PC-9 (cell line): ENCODE data around the gene EP400. TPM values are rescaled to one million over a fixed set of nuclear protein-coding genes. Genes with fewer than 3 reads are reported as not detected.
"Not testable (repeated sequence)": the region's sequence is repeated elsewhere in the genome, so short reads cannot be mapped to it uniquely, and the experiment has no call there.

Experiments used
- BruUV-seq: library from RNA; stranded (reverse); fragments of 400-500 nt; replicated peaks from 2 replicates; lab custom pipeline; 2021; lab: Mats Ljungman, UMichigan
- CTCF ChIA-PET: fragments of 300-600 bp; sonication (Branson Sonifier 250); formaldehyde crosslinking; loops from one replicate; lab custom pipeline; 2022; ENCODE audit warnings: antibody characterized with exemption; lab: Charles Lee
- POLR2A ChIA-PET: fragments of 300-600 bp; sonication (Branson Sonifier 250); formaldehyde crosslinking; loops from one replicate; lab custom pipeline; 2022; ENCODE audit warnings: antibody characterized with exemption; ENCODE audit not compliant: unreplicated experiment; lab: Charles Lee
- DNase-seq, 2 experiments: peaks; one replicate each; pipeline versions ENCODE4 v3.0.0 to v3.0.0-alpha.2; 2015 to 2022; ENCODE audit warnings: mixed read lengths in 1 of 2
- H2AFZ ChIP-seq: fragments of 200-600 bp; sonication (generic); 2 replicates; pipeline ENCODE4 v1.8.1; 2017; ENCODE audit warnings: antibody characterized with exemption
- H3F3A ChIP-seq: fragments of 200-600 bp; sonication (generic); 2 replicates; pipeline ENCODE4 v1.8.1; 2017; ENCODE audit warnings: antibody characterized with exemption, mild to moderate bottlenecking, low read depth; ENCODE audit not compliant: insufficient read depth
- H3K27ac ChIP-seq: fragments of 200-600 bp; sonication (generic); 2 replicates; pipeline ENCODE4 v1.6.1; 2016; ENCODE audit warnings: mixed run types
- H3K27me3 ChIP-seq: fragments of 200-600 bp; sonication (generic); 2 replicates; pipeline ENCODE4 v1.6.1; 2016; ENCODE audit warnings: low read depth, mixed run types; ENCODE audit not compliant: insufficient read depth
- H3K36me3 ChIP-seq: fragments of 200-600 bp; sonication (generic); 2 replicates; pipeline ENCODE4 v1.6.1; 2016; ENCODE audit warnings: low read depth, mixed run types
- H3K4me1 ChIP-seq: fragments of 200-600 bp; sonication (generic); replicated peaks from 2 replicates; pipeline ENCODE4 v1.6.1; 2016; ENCODE audit warnings: mixed run types; ENCODE audit not compliant: insufficient read depth
- H3K4me2 ChIP-seq: fragments of 200-600 bp; sonication (generic); 2 replicates; pipeline ENCODE4 v1.6.1; 2017; ENCODE audit warnings: mixed run types
- H3K4me3 ChIP-seq: fragments of 200-600 bp; sonication (generic); 2 replicates; pipeline ENCODE4 v1.6.1; 2016; ENCODE audit warnings: mixed run types
- H3K79me2 ChIP-seq: fragments of 200-600 bp; sonication (generic); 2 replicates; pipeline ENCODE4 v1.6.1; 2017; ENCODE audit warnings: low read depth, mixed run types
- H3K9me2 ChIP-seq: fragments of 200-600 bp; sonication (generic); 2 replicates; pipeline ENCODE4 v1.8.1; 2017; ENCODE audit warnings: mild to moderate bottlenecking; ENCODE audit not compliant: insufficient read depth
- H3K9me3 ChIP-seq: fragments of 200-600 bp; sonication (generic); 2 replicates; pipeline ENCODE4 v1.8.1; 2016; ENCODE audit warnings: low read depth; ENCODE audit not compliant: insufficient read depth
- H4K20me1 ChIP-seq: fragments of 200-600 bp; sonication (generic); 2 replicates; pipeline ENCODE4 v1.8.1; 2017; ENCODE audit not compliant: insufficient read depth
- CTCF ChIP-seq: fragments of 200-600 bp; sonication (generic); conservative IDR thresholded peaks from 2 replicates; pipeline ENCODE4 v1.6.1; 2017; ENCODE audit warnings: mixed run types, antibody characterized with exemption, mild to moderate bottlenecking, moderate library complexity
- EZH2 ChIP-seq: fragments of 200-600 bp; sonication (generic); IDR thresholded peaks from 2 replicates; pipeline ENCODE4 v1.8.0; 2017; ENCODE audit warnings: antibody characterized with exemption, low read depth
- intact Hi-C: fragments of 100-400 bp; cut with micrococcal nuclease; formaldehyde crosslinking; loops from one replicate; pipeline ENCODE4 v1.10.0; 2022; ENCODE audit not compliant: unreplicated experiment
- total RNA-seq: library from RNA; stranded (reverse); gene quantifications from 2 replicates; pipeline ENCODE4 v1.2.3, GENCODE V29; 2021

EP400 gene
- total RNA-seq, 1 experiment from 2014 or later, result 50.3 TPM

GRCh38 chr12:131946757-131947156 lies 3.0 kb upstream of the EP400 start:
- H2AFZ ChIP-seq, result no peak overlapping the region
- TF ChIP-seq EZH2 (no peak), CTCF (no peak)
- no peak overlapping the region for H3K27ac ChIP-seq
- H3K27me3 ChIP-seq, result no peaks in the 10 kb centered on the region
- BruUV-seq, result no TSS peak
- intact Hi-C loops, result no loop called here
- H3K36me3 ChIP-seq, result no peaks in the 10 kb centered on the region
- no peaks in the 10 kb centered on the region for H3K9me3 ChIP-seq
- no peak overlapping the region for H3K4me3 ChIP-seq
- ChIA-PET CTCF (no interaction called here), POLR2A (no interaction called here)
- no peak overlapping the region for H3K4me2 ChIP-seq
- peaks cover 35% of the 10 kb centered on the region for H3F3A ChIP-seq
- peaks cover 7% of the 10 kb centered on the region; the same call in 1 of the 2 replicates for H3K4me1 ChIP-seq
- H4K20me1 ChIP-seq, result peaks cover 10% of the 10 kb centered on the region
- no peaks in the 10 kb centered on the region for H3K9me2 ChIP-seq
- no peak for DNase-seq
- peaks cover 17% of the 10 kb centered on the region for H3K79me2 ChIP-seq

- no peak for TF ChIP-seq CTCF
- TF ChIP-seq EZH2, result no peak
- Histone ChIP-seq H3K9me2 (no peaks in the 10 kb centered on the region), H3K4me2 (no peak overlapping the region), H3K27ac (no peak overlapping the region), H3F3A (peaks cover 31% of the 10 kb centered on the region), H2AFZ (no peak overlapping the region), H4K20me1 (peaks cover 14% of the 10 kb centered on the region), H3K79me2 (peaks cover 25% of the 10 kb centered on the region), H3K4me1 (peaks cover 7% of the 10 kb centered on the region; the same call in 1 of the 2 replicates), H3K27me3 (no peaks in the 10 kb centered on the region), H3K36me3 (no peaks in the 10 kb centered on the region), H3K4me3 (no peak overlapping the region), H3K9me3 (no peaks in the 10 kb centered on the region)
- no TSS peak for BruUV-seq
- intact Hi-C loops, result loop anchor here (2.0 kb wide), 2 partner anchors 19 to 51 kb away; partner anchors contain the start of gene PUS1
- ChIA-PET POLR2A (no interaction called here), CTCF (no interaction called here)
- DNase-seq, result no peak
These were observed 2.2 kb upstream of the EP400 start for GRCh38 chr12:131947482-131948027.

- DNase-seq, result no peak
- H3K36me3 ChIP-seq, result 0 out of 2 replicates have a peak, but pooled peaks cover under 1% of the 10 kb centered on the region
- H3K27me3 ChIP-seq, result no peaks in the 10 kb centered on the region
- POLR2A ChIA-PET, result no interaction called here
- no peak overlapping the region for H3K4me2 ChIP-seq
- no TSS peak for BruUV-seq
- H3K9me3 ChIP-seq, result no peaks in the 10 kb centered on the region
- H3K79me2 ChIP-seq, result peaks cover 31% of the 10 kb centered on the region
- peaks cover 19% of the 10 kb centered on the region for H4K20me1 ChIP-seq
- no peaks in the 10 kb centered on the region for H3K9me2 ChIP-seq
- H3F3A ChIP-seq, result peaks cover 30% of the 10 kb centered on the region
- no peak for TF ChIP-seq EZH2
- TF ChIP-seq CTCF, result no peak
- H3K27ac ChIP-seq, result no peak overlapping the region
- H3K4me3 ChIP-seq, result no peak overlapping the region
- H2AFZ ChIP-seq, result no peak overlapping the region
- CTCF ChIA-PET, result no interaction called here
- intact Hi-C loops, result loop anchor here (2.0 kb wide), 2 partner anchors 19 to 51 kb away; partner anchors contain the start of gene PUS1
- H3K4me1 ChIP-seq, result peaks cover 7% of the 10 kb centered on the region; the same call in 1 of the 2 replicates
These were observed 1.5 kb upstream of the EP400 start for GRCh38 chr12:131948166-131948712.

GRCh38 chr12:131948713-131949430 lies 870 bp upstream of the EP400 start:
- H4K20me1 ChIP-seq, result peaks cover 25% of the 10 kb centered on the region
- H3K27me3 ChIP-seq, H3K9me3 ChIP-seq, H3K9me2 ChIP-seq, H3K27ac ChIP-seq, H3K4me1 ChIP-seq, DNase-seq, BruUV-seq, CTCF ChIA-PET, H3K36me3 ChIP-seq: not testable (repeated sequence)
- H3K4me3 ChIP-seq, result peak overlapping the region; percentile 94
- H3K79me2 ChIP-seq, result peaks cover 38% of the 10 kb centered on the region
- intact Hi-C loops, result loop anchor here (1.0 to 2.0 kb wide), 4 partner anchors 20 to 98 kb away; partner anchors contain the start of gene PUS1
- peaks cover 30% of the 10 kb centered on the region for H3F3A ChIP-seq
- peak overlapping the region; percentile 79 for H3K4me2 ChIP-seq
- POLR2A ChIA-PET, result interaction anchor here (0.5 to 0.6 kb wide), 2 partner anchors 21 to 240 kb away, joined by 4 to 15 read pairs; no protein-coding TSS in a partner anchor
- H2AFZ ChIP-seq, result peak overlapping the region; percentile 77
